Suprapubic skin (tissue), 4 donors: ENCODE data around the gene APMAP. TPM values are rescaled to one million over a fixed set of nuclear protein-coding genes. Genes with fewer than 3 reads are reported as not detected.

ENCODE experiments used
- DNase-seq, 2 donors: peaks; one replicate each; pipeline ENCODE4 v3.0.0-alpha.2; 2019; ENCODE audit warnings: low spot score in 2 of 2
- H3K27ac ChIP-seq: fragments of 200-600 bp; sonication (generic); one replicate; pipeline ENCODE4 v1.5.1; 2019
- H3K27me3 ChIP-seq: fragments of 200-600 bp; sonication (generic); one replicate; pipeline ENCODE4 v1.5.1; 2019
- H3K36me3 ChIP-seq: fragments of 200-600 bp; sonication (generic); one replicate; pipeline ENCODE4 v1.5.1; 2019
- H3K4me1 ChIP-seq: fragments of 200-600 bp; sonication (generic); one replicate; pipeline ENCODE4 v1.5.1; 2019
- H3K4me3 ChIP-seq: fragments of 200-600 bp; sonication (generic); one replicate; pipeline ENCODE4 v1.5.1; 2019; ENCODE audit warnings: mild to moderate bottlenecking
- H3K9me3 ChIP-seq: fragments of 200-600 bp; sonication (generic); one replicate; pipeline ENCODE4 v1.5.1; 2019
- EP300 ChIP-seq: sonication (generic); formaldehyde crosslinking; IDR thresholded peaks from one replicate; pipeline ENCODE4 v1.6.1; 2017; ENCODE audit warnings: antibody characterized with exemption
- POLR2A ChIP-seq, 2 donors: fragments of 450-650 bp; IDR thresholded peaks; one replicate each; pipeline ENCODE4 v1.6.1; 2017; ENCODE audit warnings: antibody characterized with exemption in 2 of 2, mild to moderate bottlenecking in 2 of 2, moderate library complexity in 2 of 2
- POLR2AphosphoS5 ChIP-seq, 3 donors: sonication (generic); formaldehyde crosslinking; IDR thresholded peaks; one replicate each; pipeline ENCODE4 v1.6.1; 2017; ENCODE audit warnings: antibody characterized with exemption in 3 of 3
- WGBS: methylation state at CpG from one replicate; pipeline ENCODE4 v1.1.5; 2018; 5-methylcytosine and 5-hydroxymethylcytosine counted together
- total RNA-seq, 4 donors: library from RNA; depleted of rRNA; stranded (reverse); fragments of >200 nt; gene quantifications; one replicate each; pipeline ENCODE4 v1.1.0, GENCODE V29; 2016
- TF ChIP-seq, protein P1 (sequence below), 2 donors: fragments of 200-600 bp in 1 of 2; fragments of 450-650 bp in 1 of 2; sonication (generic) in 1 of 2; IDR thresholded peaks; one replicate each; pipeline ENCODE4 v1.5.1; 2016 to 2019; ENCODE audit warnings: antibody characterized with exemption in 2 of 2, mild to moderate bottlenecking in 1 of 2, moderate library complexity in 1 of 2

APMAP gene
- total RNA-seq, 4 donors from 2014 or later = 61.8 to 89.3 (median 69.9) TPM

DNA sequence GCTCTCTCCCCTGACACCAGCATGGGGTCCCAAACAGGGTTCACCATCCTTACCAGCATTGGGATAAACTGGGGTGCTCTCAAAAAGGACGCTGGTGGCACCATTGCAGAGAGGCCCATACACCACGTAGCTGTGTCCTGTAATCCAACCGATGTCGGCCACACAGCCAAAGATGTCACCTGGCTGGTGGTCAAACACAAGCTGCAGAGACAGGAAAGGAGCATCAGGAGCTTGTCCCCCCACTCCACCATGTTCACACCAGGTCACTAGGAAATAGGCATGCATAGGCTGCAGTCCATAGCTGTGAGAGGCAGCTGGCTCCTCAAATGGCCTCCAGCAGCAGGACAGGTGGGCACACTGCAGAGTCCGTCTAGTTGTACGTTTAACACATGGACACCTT is 28.8 kb upstream of the APMAP start:
- peaks cover 68% of the 10 kb centered on the region for H3K4me1 ChIP-seq
- H3K27ac ChIP-seq = no peak overlapping the region
- 98% methylated on average over 6 of the region's 6 CpGs for WGBS
- DNase-seq = peak; percentile 50 to 58
- H3K27me3 ChIP-seq = no peaks in the 10 kb centered on the region
- H3K36me3 ChIP-seq = peaks cover 22% of the 10 kb centered on the region
- no peak overlapping the region for H3K4me3 ChIP-seq
- TF ChIP-seq POLR2AphosphoS5 (IDR thresholded peaks at IDR 0.05) (no peak), POLR2A (IDR thresholded peaks at IDR 0.05) (no peak), EP300 (no peak)
- TF ChIP-seq, protein P1, sequence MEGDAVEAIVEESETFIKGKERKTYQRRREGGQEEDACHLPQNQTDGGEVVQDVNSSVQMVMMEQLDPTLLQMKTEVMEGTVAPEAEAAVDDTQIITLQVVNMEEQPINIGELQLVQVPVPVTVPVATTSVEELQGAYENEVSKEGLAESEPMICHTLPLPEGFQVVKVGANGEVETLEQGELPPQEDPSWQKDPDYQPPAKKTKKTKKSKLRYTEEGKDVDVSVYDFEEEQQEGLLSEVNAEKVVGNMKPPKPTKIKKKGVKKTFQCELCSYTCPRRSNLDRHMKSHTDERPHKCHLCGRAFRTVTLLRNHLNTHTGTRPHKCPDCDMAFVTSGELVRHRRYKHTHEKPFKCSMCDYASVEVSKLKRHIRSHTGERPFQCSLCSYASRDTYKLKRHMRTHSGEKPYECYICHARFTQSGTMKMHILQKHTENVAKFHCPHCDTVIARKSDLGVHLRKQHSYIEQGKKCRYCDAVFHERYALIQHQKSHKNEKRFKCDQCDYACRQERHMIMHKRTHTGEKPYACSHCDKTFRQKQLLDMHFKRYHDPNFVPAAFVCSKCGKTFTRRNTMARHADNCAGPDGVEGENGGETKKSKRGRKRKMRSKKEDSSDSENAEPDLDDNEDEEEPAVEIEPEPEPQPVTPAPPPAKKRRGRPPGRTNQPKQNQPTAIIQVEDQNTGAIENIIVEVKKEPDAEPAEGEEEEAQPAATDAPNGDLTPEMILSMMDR (IDR thresholded peaks at IDR 0.05) = no peak
- no peaks in the 10 kb centered on the region for H3K9me3 ChIP-seq

DNA sequence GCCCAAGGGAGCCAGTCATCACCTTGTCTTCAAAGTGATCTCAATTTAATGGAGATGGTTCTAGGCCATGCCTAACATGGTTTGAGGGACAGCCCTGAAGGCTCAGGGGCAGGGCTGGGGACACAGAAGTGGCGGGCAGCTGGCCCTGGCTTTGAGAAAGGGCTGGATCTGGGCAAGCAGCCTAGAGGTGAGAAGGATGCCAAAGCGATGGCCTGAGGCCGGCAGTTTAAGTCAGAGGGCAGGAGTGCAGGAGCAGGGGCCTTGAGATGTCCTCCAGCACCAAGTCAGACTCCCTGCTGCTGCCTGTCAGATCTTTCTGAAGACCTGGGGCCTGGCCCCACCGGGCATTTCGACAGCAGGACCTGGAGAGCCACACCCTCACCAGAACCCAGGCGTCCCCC is 28.4 kb upstream of the APMAP start:
- Histone ChIP-seq H3K9me3 (no peaks in the 10 kb centered on the region), H3K27me3 (no peaks in the 10 kb centered on the region), H3K36me3 (peaks cover 25% of the 10 kb centered on the region), H3K27ac (no peak overlapping the region), H3K4me3 (no peak overlapping the region), H3K4me1 (peaks cover 70% of the 10 kb centered on the region)
- 72% methylated on average over 5 of the region's 6 CpGs for WGBS
- no peak for TF ChIP-seq POLR2AphosphoS5 (IDR thresholded peaks at IDR 0.05)
- TF ChIP-seq EP300 = no peak
- no peak for TF ChIP-seq POLR2A (IDR thresholded peaks at IDR 0.05)
- TF ChIP-seq, protein P1 (IDR thresholded peaks at IDR 0.05) = no peak
- peak; percentile 25 to 65 for DNase-seq

- TF ChIP-seq POLR2AphosphoS5 (IDR thresholded peaks at IDR 0.05) = no peak
- TF ChIP-seq POLR2A (IDR thresholded peaks at IDR 0.05) = no peak
- no peak for TF ChIP-seq EP300
- TF ChIP-seq, protein P1 (IDR thresholded peaks at IDR 0.05) = no peak
- Histone ChIP-seq H3K4me3 (no peak overlapping the region), H3K9me3 (no peaks in the 10 kb centered on the region), H3K27me3 (no peaks in the 10 kb centered on the region), H3K36me3 (peaks cover 27% of the 10 kb centered on the region), H3K4me1 (peaks cover 70% of the 10 kb centered on the region), H3K27ac (no peak overlapping the region)
- 97% methylated on average over 5 of the region's 5 CpGs for WGBS
- DNase-seq = peak; percentile 11 to 35
Observed at GRCh38 chr20:25020345-25020744, 27.8 kb upstream of the APMAP start.

GRCh38 chr20:25019381-25020155 is 27.0 kb upstream of the APMAP start:
- Histone ChIP-seq H3K4me3 (no peak overlapping the region), H3K27ac (peak overlapping the region; percentile 14), H3K4me1 (peaks cover 70% of the 10 kb centered on the region), H3K9me3 (no peaks in the 10 kb centered on the region), H3K36me3 (peaks cover 31% of the 10 kb centered on the region), H3K27me3 (no peaks in the 10 kb centered on the region)
- WGBS = 66% methylated on average over 14 of the region's 16 CpGs
- DNase-seq = peak; percentile 52 to 59
- TF ChIP-seq, protein P1 (IDR thresholded peaks at IDR 0.05) = no peak
- no peak for TF ChIP-seq POLR2A (IDR thresholded peaks at IDR 0.05)
- TF ChIP-seq POLR2AphosphoS5 (IDR thresholded peaks at IDR 0.05) = no peak
- no peak for TF ChIP-seq EP300

DNA sequence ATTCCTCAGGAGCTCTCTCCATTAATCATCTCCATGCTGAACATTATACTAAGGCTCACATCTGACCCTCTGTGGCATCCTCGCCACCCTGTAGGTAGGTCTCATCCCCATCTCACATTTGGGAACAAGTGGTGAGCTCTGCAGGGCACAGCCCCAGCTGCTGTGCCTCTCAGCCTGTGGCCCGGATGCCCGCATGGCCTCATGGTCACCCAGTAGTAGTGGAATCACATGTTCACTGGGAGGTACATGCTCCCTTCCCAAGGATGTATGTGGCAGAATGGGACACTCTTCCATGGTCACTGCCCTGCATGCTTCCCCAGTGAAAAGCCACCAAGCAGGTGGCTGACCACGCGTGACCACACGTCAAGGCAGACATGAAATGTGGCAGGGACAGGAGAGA is 26.3 kb upstream of the APMAP start:
- peak overlapping the region; percentile 14 for H3K27ac ChIP-seq
- H3K4me1 ChIP-seq = peaks cover 66% of the 10 kb centered on the region
- H3K27me3 ChIP-seq = no peaks in the 10 kb centered on the region
- TF ChIP-seq EP300 (no peak), POLR2A (IDR thresholded peaks at IDR 0.05) (no peak), POLR2AphosphoS5 (IDR thresholded peaks at IDR 0.05) (no peak)
- TF ChIP-seq, protein P1 (IDR thresholded peaks at IDR 0.05) = no peak
- no peak overlapping the region for H3K4me3 ChIP-seq
- peaks cover 36% of the 10 kb centered on the region for H3K36me3 ChIP-seq
- peak; percentile 46 to 48 for DNase-seq
- H3K9me3 ChIP-seq = no peaks in the 10 kb centered on the region
- WGBS = 89% methylated on average over 6 of the region's 6 CpGs
